OCI-LY3 (cell line): Measurements from ENCODE around the gene AKT3.

Source experiments
- H2AFZ ChIP-seq: fragments of 200-600, 300-600 bp; shearing (Covaris generic); 2 replicates; pipeline ENCODE4 v1.6.0; 2014; ENCODE audit warnings: antibody characterized with exemption, low read depth, low read length
- H3K27ac ChIP-seq: fragments of 200-600, 300-600 bp; sonication (generic); 2 replicates; pipeline ENCODE4 v1.5.1; 2014; ENCODE audit warnings: mild to moderate bottlenecking, low read length, moderate library complexity, mixed read lengths
- H3K27me3 ChIP-seq: fragments of 200-600, 300-600 bp; sonication (generic); 2 replicates; pipeline ENCODE4 v1.6.1; 2014; ENCODE audit warnings: low read depth, low read length, mixed read lengths
- H3K36me3 ChIP-seq: fragments of 200-600, 300-600 bp; sonication (generic); replicated peaks from 2 replicates; pipeline ENCODE3; 2014; ENCODE audit warnings: low read depth, low read length, mixed read lengths
- H3K4me1 ChIP-seq: fragments of 300-600, 200-600 bp; sonication (generic); 2 replicates; pipeline ENCODE4 v1.6.1; 2014; ENCODE audit warnings: low read length, mixed read lengths
- H3K4me2 ChIP-seq: fragments of 200-600, 300-600 bp; sonication (generic); 2 replicates; pipeline ENCODE4 v1.6.1; 2014; ENCODE audit warnings: low read length, mixed read lengths
- H3K4me3 ChIP-seq: fragments of 300-600, 200-600 bp; sonication (generic); 2 replicates; pipeline ENCODE4 v1.5.1; 2014; ENCODE audit warnings: antibody characterized with exemption, mild to moderate bottlenecking, low read length, moderate library complexity
- H3K79me2 ChIP-seq: fragments of 300-600, 200-600 bp; shearing (Covaris generic); 2 replicates; pipeline ENCODE4 v1.6.1; 2014; ENCODE audit warnings: mild to moderate bottlenecking, low read length, mixed read lengths
- H3K9ac ChIP-seq: fragments of 300-600, 200-600 bp; shearing (Covaris generic); 2 replicates; pipeline ENCODE4 v1.6.0; 2014; ENCODE audit warnings: mild to moderate bottlenecking, low read length, moderate library complexity
- H3K9me3 ChIP-seq: fragments of 200-600, 300-600 bp; shearing (Covaris generic); 2 replicates; pipeline ENCODE4 v1.6.1; 2014; ENCODE audit warnings: low read length, mixed read lengths; ENCODE audit not compliant: insufficient read depth
- H4K20me1 ChIP-seq: fragments of 200-600, 300-600 bp; sonication (generic); 2 replicates; pipeline ENCODE4 v1.6.1; 2016; ENCODE audit warnings: low read length, mixed read lengths; ENCODE audit not compliant: insufficient read depth
- EZH2phosphoT487 ChIP-seq: fragments of 200-600 bp; shearing (Covaris generic); IDR thresholded peaks from 2 replicates; pipeline ENCODE4 v1.6.1; 2018; ENCODE audit warnings: antibody characterized with exemption, mixed run types, low read depth
- TF ChIP-seq, protein P1 (sequence below): fragments of 200-600, 300-600 bp; sonication (generic); IDR thresholded peaks from 2 replicates; pipeline ENCODE4 v1.5.1; 2014; ENCODE audit warnings: antibody characterized with exemption, low read length, low read depth

AKT3 gene

DNA sequence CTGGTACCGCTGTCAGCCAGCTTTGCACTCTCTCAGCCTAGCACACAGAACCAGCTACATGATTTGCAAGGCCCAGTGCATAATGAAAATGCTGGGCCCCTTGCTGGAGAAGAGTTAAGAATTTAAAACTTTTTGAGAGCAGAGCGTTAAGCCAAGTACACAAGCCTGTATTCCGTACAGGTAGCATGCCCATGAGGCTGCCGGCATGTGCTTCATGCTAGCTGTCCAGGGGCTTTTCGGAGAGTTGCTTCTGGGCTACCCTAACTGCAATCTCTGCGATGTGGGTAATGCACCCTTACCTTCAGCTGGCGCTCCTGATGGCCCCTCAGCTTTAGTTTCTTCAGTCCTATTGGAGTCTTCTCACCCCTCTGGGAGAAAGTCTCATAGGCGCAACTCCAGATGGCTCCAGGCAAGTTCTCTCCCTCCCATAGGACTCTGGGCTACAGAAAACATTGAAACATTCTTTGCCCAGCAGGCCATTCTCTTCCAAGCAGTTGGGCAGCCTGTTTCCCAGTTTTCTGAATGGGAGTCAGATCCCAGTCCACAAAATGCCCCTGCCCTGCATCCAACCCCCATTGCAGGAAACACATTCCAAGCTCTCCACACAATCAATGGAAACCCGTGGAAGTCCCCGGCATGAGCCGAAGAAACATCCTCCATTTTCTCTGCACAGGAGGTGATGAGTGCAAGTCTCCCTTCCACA lies 5.7 kb upstream of the AKT3 start:
- Histone ChIP-seq H3K36me3 (no peaks in the 10 kb centered on the region), H2AFZ (no peak overlapping the region)

DNA sequence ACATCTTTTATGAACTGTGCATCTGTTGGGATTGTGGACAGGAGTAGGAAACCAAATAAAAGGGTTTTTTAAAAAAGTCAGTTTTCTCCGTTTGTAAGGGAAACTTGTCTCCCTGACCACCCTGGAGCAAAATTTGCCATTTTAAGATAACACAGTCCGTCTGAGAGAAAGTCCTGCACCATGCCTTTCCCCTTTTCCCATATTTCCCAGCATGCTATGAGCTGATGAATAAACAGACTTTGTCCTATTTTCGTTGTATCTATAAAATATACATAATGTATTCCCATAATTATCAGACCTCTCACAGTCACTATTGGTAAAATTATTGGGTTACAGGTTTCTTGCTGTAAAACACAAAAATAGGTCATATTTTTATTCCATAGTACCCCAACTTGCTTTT lies 1.7 kb upstream of the AKT3 start:
- no peaks in the 10 kb centered on the region for H3K36me3 ChIP-seq
- peak overlapping the region; percentile 90 for H3K9ac ChIP-seq

More for the DNA sequence above, 5.7 kb upstream of the AKT3 start:
- no peak for TF ChIP-seq EZH2phosphoT487
- TF ChIP-seq, protein P1, sequence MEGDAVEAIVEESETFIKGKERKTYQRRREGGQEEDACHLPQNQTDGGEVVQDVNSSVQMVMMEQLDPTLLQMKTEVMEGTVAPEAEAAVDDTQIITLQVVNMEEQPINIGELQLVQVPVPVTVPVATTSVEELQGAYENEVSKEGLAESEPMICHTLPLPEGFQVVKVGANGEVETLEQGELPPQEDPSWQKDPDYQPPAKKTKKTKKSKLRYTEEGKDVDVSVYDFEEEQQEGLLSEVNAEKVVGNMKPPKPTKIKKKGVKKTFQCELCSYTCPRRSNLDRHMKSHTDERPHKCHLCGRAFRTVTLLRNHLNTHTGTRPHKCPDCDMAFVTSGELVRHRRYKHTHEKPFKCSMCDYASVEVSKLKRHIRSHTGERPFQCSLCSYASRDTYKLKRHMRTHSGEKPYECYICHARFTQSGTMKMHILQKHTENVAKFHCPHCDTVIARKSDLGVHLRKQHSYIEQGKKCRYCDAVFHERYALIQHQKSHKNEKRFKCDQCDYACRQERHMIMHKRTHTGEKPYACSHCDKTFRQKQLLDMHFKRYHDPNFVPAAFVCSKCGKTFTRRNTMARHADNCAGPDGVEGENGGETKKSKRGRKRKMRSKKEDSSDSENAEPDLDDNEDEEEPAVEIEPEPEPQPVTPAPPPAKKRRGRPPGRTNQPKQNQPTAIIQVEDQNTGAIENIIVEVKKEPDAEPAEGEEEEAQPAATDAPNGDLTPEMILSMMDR: no peak
- Histone ChIP-seq H3K79me2 (no peaks in the 10 kb centered on the region), H3K9me3 (no peaks in the 10 kb centered on the region), H3K4me3 (no peak overlapping the region), H3K4me1 (peaks cover 15% of the 10 kb centered on the region), H3K4me2 (no peak overlapping the region), H3K27me3 (peaks cover 36% of the 10 kb centered on the region), H3K27ac (no peak overlapping the region), H4K20me1 (no peaks in the 10 kb centered on the region), H3K9ac (no peak overlapping the region)

DNA sequence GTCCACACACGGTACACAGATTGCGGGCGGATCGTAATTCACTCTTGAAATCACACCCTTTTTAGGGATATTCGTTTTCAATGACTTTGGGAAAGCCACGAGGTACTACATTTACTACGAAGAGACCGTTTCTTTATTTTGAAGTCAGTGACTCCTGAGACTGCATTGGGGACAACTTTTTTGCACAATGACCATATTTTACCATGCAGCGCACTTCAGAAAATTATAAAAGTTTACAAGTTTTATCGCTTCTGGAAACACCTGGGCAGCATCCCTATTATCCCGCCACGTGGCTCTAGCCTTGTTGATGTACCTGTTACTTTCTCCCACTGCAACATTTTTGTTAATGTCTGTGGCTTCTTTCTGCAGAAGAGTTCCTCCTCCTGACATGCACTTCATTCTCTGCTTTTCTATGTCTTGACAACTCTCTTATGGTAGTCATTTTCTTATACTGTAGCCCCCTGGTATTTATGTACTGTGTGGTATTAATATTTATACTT lies 1.3 kb upstream of the AKT3 start:
- Histone ChIP-seq H3K4me1 (peaks cover 38% of the 10 kb centered on the region), H4K20me1 (peaks cover 11% of the 10 kb centered on the region), H3K36me3 (no peaks in the 10 kb centered on the region), H3K9ac (peak overlapping the region; percentile 90), H3K79me2 (peaks cover 31% of the 10 kb centered on the region), H2AFZ (peak overlapping the region; percentile 98), H3K4me2 (peak overlapping the region; percentile 80), H3K9me3 (no peaks in the 10 kb centered on the region), H3K27ac (peak overlapping the region; percentile 75), H3K27me3 (peaks cover under 1% of the 10 kb centered on the region; the same call in 1 of the 2 replicates), H3K4me3 (peak overlapping the region; percentile 87)
- TF ChIP-seq EZH2phosphoT487: no peak
- TF ChIP-seq, protein P1: no peak

More for the DNA sequence above, 1.7 kb upstream of the AKT3 start:
- Histone ChIP-seq H3K4me3 (peak overlapping the region; percentile 87), H3K79me2 (peaks cover 27% of the 10 kb centered on the region), H3K27ac (no peak overlapping the region), H2AFZ (no peak overlapping the region), H3K4me2 (peak overlapping the region; percentile 80), H3K9me3 (no peaks in the 10 kb centered on the region), H4K20me1 (peaks cover 11% of the 10 kb centered on the region), H3K27me3 (peaks cover 5% of the 10 kb centered on the region; the same call in 1 of the 2 replicates), H3K4me1 (peaks cover 37% of the 10 kb centered on the region)
- no peak for TF ChIP-seq EZH2phosphoT487
- TF ChIP-seq, protein P1: no peak

DNA sequence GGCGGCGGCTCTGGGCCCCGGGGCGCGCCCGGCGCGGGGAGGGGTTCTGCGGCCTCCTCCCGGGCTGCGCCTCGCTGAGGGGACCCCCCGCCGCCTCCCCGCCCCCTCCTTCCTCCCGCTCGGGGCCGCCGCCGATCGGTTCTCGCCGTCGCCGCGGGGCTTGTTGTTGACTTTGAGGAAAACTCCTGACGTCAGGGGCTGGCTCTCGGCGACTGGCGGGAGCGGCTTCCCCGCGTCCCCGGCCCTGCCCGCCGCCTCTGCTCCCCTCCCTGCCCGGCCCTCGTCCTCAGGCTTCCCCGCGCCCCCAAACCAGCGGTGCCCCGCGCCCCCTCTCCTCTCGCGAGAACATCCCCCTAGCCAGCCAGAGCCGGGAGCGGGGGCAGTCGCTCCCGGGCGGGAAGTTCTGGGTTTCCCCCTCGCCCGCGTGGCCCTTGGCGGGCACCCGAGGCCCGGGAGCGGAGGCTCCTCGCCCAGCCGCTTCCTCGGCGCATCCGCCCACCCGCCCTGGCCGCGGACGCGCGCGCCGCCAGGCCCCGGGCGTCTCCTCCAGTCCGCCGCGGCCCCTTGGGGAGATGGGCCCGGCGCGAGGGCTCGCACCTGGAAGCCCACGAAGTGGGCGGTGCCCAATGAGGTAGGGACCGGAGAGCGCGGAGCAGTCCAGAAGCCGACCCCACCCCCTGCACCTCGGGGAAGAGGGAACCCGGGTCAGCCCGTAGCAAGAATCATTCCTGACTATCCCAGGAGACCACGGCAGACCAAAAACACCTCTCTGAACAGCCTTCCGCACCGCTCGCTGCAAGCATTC lies 611 bp upstream of the AKT3 start:
- Histone ChIP-seq H3K4me2 (peak overlapping the region; percentile 80), H3K9me3 (no peaks in the 10 kb centered on the region), H3K4me1 (peaks cover 38% of the 10 kb centered on the region), H3K27me3 (no peaks in the 10 kb centered on the region), H2AFZ (peak overlapping the region; percentile 98), H3K4me3 (peak overlapping the region; percentile 87), H3K27ac (peak overlapping the region; percentile 75), H3K79me2 (peaks cover 37% of the 10 kb centered on the region), H3K9ac (peak overlapping the region; percentile 90), H3K36me3 (no peaks in the 10 kb centered on the region), H4K20me1 (peaks cover 15% of the 10 kb centered on the region)
- TF ChIP-seq, protein P1: no peak
- TF ChIP-seq EZH2phosphoT487: no peak
